Neural cell (in vitro differentiated cells): ENCODE results near the gene RENBP.

Experiments
- CTCF ChIP-seq: fragments of 450-650 bp; IDR thresholded peaks from 2 replicates; pipeline ENCODE4 v1.5.1; 2014; ENCODE audit warnings: antibody characterized with exemption, mild to moderate bottlenecking, moderate library complexity; ENCODE audit not compliant: poor library complexity, severe bottlenecking
- RAD21 ChIP-seq: fragments of 450-650 bp; conservative IDR thresholded peaks from 2 replicates; pipeline ENCODE4 v1.6.1; 2014; ENCODE audit warnings: antibody characterized with exemption, mild to moderate bottlenecking, moderate library complexity
- REST ChIP-seq: IDR thresholded peaks from 2 replicates; pipeline ENCODE4 v1.6.1; 2012; ENCODE audit warnings: borderline replicate concordance

DNA sequence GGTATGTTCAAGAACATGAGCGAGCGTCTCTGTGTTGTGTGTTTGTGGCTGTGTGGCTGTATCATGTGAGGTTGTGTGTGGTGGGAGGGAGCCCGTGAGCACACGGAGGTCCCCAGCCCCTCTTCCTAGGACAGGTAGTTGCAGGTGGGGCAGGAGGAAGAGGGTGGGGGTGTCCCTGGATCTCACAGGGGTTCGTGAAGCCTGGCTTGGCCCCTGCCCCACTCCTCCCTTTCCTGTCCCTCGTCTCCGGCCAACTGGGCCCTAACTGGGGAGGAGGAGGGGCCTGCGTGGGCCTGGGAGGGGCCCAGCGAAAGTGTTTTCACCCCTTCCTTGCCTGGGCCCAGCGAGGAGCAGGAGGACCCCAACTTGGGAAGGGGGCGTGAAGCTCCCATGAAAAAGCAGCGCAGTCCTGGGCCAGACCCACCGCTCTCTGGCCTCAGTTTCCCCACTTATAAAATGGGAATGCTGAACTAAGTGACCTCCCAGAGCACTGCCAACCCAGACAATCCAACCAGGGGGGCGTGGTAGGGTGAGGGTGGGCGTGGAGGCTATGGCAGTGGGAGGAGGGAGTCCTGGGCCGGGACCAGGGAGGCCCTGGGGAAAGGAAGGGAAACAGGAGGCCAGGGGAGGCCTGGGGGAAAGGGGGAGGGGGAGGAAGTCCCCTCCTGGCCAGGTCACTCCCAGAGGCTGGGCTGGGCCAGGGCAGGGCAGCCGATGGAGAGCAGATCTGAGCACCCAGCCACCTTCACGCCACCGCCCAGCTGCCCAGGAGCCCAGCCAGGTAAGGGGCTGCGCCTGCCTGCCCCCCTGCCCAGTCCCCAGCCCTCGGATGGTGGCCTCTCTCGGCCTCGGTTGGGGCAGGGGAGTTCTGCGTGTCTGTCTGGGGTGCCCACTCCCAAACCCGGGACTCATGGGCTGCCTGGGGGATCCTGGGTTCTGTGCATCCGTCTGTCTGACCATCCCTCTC, 40.2 kb downstream of the RENBP start, which contains the start of gene AVPR2:
- no peak for TF ChIP-seq REST
- no peak for TF ChIP-seq RAD21
- TF ChIP-seq CTCF = no peak
